ENCODE results near the gene NTSR2.

DNA sequence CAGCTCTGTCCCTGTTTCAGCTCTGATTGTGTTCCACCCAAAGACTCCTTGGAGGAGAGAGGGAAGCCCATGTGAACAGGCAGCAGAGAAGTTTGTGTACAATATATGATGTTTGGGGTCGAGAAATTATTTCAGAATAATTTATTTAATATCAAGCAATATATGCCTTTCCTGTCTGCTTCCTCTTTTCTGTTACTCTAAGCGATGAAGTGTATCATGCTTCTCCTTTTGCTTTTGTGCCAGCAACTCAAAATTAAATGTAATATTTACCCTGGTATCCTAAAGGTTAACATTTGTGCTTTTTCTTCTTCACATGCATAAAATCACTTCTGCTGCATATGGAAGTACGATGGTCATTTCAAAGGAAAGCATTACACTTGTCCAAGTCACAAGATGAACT is 2.4 kb upstream of the NTSR2 start:
- TF ChIP-seq POLR2AphosphoS5 (IDR thresholded peaks at IDR 0.05; ENCODE audit: borderline replicate concordance, low read depth, low read length), result no peak
- no peak for TF ChIP-seq EZH2 (IDR thresholded peaks at IDR 0.05)
